ENCODE data around the gene DCPS.
"Not testable (repeated sequence)": the region's sequence is repeated elsewhere in the genome, so short reads cannot be mapped to it uniquely, and the experiment has no call there.

DCPS gene

DNA sequence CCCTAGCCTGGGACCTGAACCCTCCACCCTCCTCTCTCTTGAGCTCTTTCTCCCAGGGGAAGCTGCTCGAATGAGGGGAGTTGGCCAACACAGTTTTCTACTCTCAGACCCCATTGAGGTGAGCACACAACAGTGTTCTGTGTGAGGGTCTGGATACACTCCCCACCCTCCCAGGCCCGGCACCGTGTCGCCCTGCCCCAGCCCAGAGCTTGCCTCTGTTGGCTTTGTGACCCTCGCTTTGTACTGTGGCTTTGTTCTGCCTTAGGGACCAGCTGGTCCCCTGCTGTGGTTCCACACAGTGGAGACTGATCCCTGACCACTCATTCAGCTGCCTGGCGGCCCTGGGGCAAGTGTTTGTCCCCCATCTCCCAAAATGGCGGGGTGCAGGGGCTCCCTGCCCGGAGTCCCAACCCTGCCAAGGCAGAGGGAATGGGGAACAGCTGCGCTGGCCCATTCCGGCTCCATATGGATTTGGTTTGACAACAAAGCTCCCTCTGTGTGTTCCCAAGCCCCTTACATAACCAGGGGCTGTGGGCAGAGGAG, 59.9 kb downstream of the DCPS start:
- no peaks in the 10 kb centered on the region for H3K27me3 ChIP-seq (ENCODE audit: control insufficient read depth, insufficient read depth, low read length)
- no peaks in the 10 kb centered on the region for H3K9me3 ChIP-seq (ENCODE audit: control insufficient read depth, insufficient read depth, low read depth, low read length)
- no peaks in the 10 kb centered on the region for H3K36me3 ChIP-seq (ENCODE audit: control insufficient read depth, insufficient read depth, low read length)
- peaks cover 46% of the 10 kb centered on the region for H3K4me1 ChIP-seq (ENCODE audit: control insufficient read depth, insufficient read depth, low read length)
- H3K4me3 ChIP-seq (ENCODE audit: low read depth, low read length), result no peak overlapping the region
- H3K27ac ChIP-seq (ENCODE audit: low read depth, low read length), result no peak overlapping the region
- H3K9ac ChIP-seq (ENCODE audit: low read length), result no peak overlapping the region

DNA sequence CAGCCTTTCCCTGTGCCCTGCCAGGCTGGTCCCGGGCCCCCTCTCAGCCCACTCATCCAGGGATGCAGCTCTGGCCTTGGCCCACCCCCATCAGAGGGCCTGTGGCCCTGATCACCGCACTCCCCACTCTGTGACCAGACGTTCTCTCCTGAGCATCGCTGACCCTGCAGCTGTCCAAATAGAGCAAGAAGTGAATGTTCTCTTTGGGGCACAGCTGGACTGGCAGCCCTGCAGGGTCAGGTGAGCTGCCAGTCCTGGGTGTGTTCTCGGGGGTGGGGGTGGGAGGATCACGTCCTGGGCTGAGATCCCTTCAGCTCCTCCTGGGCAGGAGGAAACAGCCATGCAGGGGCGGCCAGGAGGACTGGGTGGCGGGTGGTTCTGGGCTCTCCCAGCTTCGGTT, 60.9 kb downstream of the DCPS start:
- not testable (repeated sequence) for H3K4me3 ChIP-seq (ENCODE audit: low read depth, low read length); H3K27ac ChIP-seq (ENCODE audit: low read depth, low read length); H3K9ac ChIP-seq (ENCODE audit: low read length); H3K27me3 ChIP-seq (ENCODE audit: control insufficient read depth, insufficient read depth, low read length); H3K9me3 ChIP-seq (ENCODE audit: control insufficient read depth, insufficient read depth, low read depth, low read length); H3K36me3 ChIP-seq (ENCODE audit: control insufficient read depth, insufficient read depth, low read length)
- peaks cover 42% of the 10 kb centered on the region for H3K4me1 ChIP-seq (ENCODE audit: control insufficient read depth, insufficient read depth, low read length)

DNA sequence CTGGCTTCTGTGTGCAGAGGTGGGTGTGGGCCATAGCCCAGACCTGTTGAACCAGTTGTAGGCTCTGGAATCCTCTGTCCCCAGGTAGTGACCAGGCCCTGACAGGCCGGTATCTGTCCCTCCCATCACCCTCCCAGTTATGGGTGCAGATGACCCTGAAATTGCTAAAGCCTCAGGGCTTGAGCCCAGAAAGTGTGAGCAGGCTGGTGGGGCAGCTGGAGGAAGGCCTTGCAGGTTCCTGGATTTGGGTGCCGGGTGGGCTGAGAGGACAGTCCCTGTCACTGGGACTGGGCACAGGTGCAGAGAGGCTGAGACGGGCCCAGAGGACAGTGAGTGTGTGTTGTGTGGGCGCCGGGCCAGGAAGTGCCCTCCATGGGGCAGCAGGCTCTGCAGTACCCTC, 61.6 kb downstream of the DCPS start:
- not testable (repeated sequence) for H3K27me3 ChIP-seq (ENCODE audit: control insufficient read depth, insufficient read depth, low read length); H3K9ac ChIP-seq (ENCODE audit: low read length); H3K4me3 ChIP-seq (ENCODE audit: low read depth, low read length); H3K27ac ChIP-seq (ENCODE audit: low read depth, low read length); H3K9me3 ChIP-seq (ENCODE audit: control insufficient read depth, insufficient read depth, low read depth, low read length); H3K36me3 ChIP-seq (ENCODE audit: control insufficient read depth, insufficient read depth, low read length)
- H3K4me1 ChIP-seq (ENCODE audit: control insufficient read depth, insufficient read depth, low read length), result peaks cover 40% of the 10 kb centered on the region

DNA sequence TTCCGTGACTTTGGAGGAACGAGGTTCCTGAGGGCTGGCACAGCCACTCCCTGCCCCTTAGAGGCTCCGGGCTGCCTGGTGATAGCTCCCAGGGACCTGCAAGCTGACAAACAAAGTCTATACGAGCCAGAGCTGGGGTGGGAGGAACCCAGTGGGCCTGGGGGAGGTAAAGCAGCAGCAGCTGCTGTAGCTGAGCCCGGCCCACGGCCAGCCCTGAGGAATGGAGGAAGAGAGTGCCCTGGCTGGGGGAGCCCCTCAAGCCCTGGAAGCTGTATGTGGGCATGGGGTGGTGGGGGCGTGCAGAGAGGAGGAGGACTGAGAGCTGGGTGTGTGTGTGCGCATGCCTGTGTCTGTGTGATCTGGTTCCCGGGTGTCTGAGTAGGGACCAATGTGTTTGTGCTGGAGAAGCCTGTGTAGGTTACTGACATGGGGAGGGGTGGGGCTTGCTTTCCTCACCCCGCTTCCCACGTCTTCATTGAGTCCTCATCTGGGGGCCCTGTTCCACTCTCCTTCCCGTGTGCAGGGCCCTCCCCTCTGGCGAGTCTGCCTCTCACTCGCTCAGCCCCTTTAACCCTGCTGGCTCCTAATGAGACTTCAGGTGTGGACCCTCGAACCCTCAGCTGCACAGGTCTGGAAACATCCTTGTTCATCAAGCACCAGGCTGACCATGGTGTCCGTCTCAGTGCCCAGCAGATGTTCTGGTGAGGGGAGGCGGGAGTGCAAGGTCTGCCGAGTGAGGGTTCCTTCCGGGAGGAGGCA, 62.4 kb downstream of the DCPS start:
- peaks cover 37% of the 10 kb centered on the region for H3K4me1 ChIP-seq (ENCODE audit: control insufficient read depth, insufficient read depth, low read length)
- no peak overlapping the region for H3K27ac ChIP-seq (ENCODE audit: low read depth, low read length)
- no peak overlapping the region for H3K9ac ChIP-seq (ENCODE audit: low read length)
- no peaks in the 10 kb centered on the region for H3K27me3 ChIP-seq (ENCODE audit: control insufficient read depth, insufficient read depth, low read length)
- no peaks in the 10 kb centered on the region for H3K36me3 ChIP-seq (ENCODE audit: control insufficient read depth, insufficient read depth, low read length)
- no peaks in the 10 kb centered on the region for H3K9me3 ChIP-seq (ENCODE audit: control insufficient read depth, insufficient read depth, low read depth, low read length)
- peak overlapping the region; percentile 43; the same call in 1 of the 2 replicates for H3K4me3 ChIP-seq (ENCODE audit: low read depth, low read length)

DNA sequence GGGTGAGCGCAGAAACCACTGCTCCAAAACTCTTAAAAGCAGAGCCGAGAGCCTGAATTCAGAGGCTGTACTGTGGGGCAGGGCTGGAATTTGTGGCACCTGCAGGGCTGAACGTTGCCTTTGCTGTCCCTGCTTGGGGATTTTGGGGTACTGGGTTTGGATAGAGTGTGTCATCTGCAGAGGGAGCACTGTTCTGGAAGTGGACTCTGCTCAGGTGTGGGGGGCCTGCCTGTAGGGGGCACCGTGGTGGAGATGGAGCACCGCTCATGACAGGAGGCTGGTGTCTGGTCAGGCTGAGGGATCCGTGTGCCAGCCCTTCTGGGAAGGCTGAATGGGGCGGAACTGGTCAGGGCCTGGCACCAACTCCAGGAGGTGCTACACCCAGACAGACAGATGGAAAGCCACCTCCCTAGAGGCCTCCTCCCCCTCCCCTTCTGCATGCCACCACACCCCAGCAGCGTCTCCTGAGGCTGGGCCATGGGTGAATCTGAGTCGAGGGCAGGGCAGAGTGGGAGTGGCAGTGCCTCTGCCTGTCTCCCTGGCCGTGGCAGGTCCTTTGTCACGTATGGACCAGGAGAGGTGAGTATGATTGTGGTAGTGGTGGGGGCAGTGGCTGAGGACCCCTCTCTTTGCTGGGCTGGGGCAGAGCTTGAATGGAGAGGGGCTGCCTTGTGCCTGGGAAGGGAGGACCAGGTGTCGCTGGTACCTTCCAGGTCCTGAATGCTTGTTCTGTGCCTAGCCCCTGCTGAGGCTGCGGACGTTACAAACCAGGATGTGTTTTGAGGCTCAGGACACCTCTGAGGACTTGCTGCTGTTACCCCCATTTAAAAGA, 63.2 kb downstream of the DCPS start:
- Histone ChIP-seq H3K4me3 (ENCODE audit: low read depth, low read length) (peak overlapping the region; percentile 43; the same call in 1 of the 2 replicates), H3K4me1 (ENCODE audit: control insufficient read depth, insufficient read depth, low read length) (peaks cover 37% of the 10 kb centered on the region)
- H3K9ac ChIP-seq (ENCODE audit: low read length); H3K27me3 ChIP-seq (ENCODE audit: control insufficient read depth, insufficient read depth, low read length); H3K27ac ChIP-seq (ENCODE audit: low read depth, low read length); H3K9me3 ChIP-seq (ENCODE audit: control insufficient read depth, insufficient read depth, low read depth, low read length); H3K36me3 ChIP-seq (ENCODE audit: control insufficient read depth, insufficient read depth, low read length): not testable (repeated sequence)

DNA sequence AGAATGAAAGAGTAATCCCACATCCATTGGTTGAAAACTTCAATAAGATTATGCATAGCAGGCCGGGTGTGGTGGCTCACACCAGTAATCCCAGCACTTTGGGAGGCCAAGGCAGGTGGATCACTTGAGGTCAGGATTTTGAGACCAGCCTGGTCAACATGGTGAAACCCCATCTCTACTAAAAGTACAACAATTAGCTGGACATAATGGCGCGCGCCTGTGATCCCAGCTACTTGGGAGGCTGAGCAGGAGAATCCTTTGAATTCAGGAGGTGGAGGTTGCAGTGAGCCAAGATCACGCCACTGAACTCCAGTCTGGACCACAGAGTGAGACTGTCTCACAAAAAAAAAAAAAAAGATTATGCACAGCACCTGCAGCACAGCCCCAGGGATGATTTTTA, 63.9 kb downstream of the DCPS start:
- not testable (repeated sequence) for H3K36me3 ChIP-seq (ENCODE audit: control insufficient read depth, insufficient read depth, low read length); H3K27ac ChIP-seq (ENCODE audit: low read depth, low read length); H3K9ac ChIP-seq (ENCODE audit: low read length); H3K27me3 ChIP-seq (ENCODE audit: control insufficient read depth, insufficient read depth, low read length); H3K4me3 ChIP-seq (ENCODE audit: low read depth, low read length); H3K9me3 ChIP-seq (ENCODE audit: control insufficient read depth, insufficient read depth, low read depth, low read length)
- H3K4me1 ChIP-seq (ENCODE audit: control insufficient read depth, insufficient read depth, low read length), result peaks cover 38% of the 10 kb centered on the region

DNA sequence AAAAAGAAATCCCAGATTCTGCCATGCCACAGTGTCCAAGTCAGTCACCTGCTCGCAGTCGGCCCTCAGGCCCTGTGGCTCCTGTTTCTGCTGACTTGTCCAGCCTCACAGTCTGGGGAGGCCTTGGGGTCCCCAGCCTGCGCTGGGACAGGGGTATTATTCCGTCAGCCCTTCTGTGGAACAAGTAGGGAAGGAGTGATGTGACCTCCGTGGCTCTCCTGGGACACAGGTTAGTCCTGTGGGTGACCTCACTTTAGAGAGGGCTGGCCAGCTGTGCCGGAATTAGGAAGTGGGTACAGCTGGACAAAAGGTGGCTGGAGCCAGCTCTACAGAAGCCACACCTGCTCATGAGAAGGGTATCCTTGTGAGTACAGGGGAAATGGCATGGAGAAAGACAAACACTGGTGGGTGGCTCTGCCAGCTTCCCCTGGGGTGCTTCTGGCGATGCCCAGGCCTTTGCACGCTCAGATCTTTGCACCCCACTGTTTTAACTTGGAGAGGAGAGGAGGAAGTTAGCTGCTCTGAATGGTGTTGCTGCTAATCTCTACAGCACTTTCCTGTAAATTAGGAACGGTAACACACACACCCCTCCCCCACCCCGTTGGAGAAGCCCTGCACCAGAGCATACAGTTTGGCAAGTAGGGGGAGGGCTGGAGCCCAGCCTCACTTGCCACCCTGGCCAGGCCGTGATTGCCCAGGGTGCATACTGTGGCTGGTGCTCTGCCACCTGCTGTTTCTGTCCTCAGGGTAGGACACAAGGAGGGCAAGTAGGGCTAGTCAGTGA, 64.7 kb downstream of the DCPS start:
- H3K27ac ChIP-seq (ENCODE audit: low read depth, low read length); H3K36me3 ChIP-seq (ENCODE audit: control insufficient read depth, insufficient read depth, low read length); H3K27me3 ChIP-seq (ENCODE audit: control insufficient read depth, insufficient read depth, low read length); H3K9ac ChIP-seq (ENCODE audit: low read length); H3K9me3 ChIP-seq (ENCODE audit: control insufficient read depth, insufficient read depth, low read depth, low read length); H3K4me3 ChIP-seq (ENCODE audit: low read depth, low read length): not testable (repeated sequence)
- peaks cover 35% of the 10 kb centered on the region for H3K4me1 ChIP-seq (ENCODE audit: control insufficient read depth, insufficient read depth, low read length)

DNA sequence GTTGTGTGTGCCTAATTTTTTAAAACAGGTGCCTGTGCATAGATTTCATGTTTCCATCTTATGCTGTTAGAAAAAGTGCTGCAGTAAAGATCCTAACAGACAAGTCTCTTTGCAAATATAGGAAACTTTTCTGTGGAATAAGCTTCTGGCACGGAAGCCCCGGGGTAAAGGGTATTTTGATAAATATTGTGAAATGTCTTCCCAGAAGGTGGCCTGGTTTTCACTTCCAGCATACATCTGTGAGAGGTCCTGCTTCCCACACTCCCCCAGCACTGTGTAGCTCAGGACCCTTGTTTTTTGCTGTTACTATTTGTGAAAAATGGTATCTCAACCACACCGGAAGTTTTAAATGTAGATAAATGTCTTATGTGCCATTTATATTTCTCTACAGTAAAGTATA, 66.2 kb downstream of the DCPS start:
- H3K9me3 ChIP-seq (ENCODE audit: control insufficient read depth, insufficient read depth, low read depth, low read length), result no peaks in the 10 kb centered on the region
- H3K27ac ChIP-seq (ENCODE audit: low read depth, low read length), result no peak overlapping the region

DNA sequence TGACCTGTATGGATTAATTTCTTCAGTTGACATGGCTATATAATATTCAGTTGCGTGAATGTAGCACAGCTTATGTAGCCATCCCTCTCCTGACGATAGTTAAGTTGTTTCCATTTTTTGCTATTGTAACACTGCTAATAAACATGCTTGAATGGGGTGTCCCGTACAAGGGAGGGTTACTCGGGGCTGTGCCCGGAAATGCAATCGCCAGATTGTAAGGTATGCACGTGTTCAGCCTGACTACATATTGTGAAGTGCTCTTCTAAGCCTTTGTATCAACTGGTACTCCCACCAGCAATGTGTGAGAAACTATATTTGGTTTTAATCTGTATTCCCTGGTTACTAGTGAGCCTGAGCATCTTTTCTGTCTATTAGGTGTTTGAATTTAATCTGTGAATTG, 67.7 kb downstream of the DCPS start:
- H3K9ac ChIP-seq (ENCODE audit: low read length), result no peak overlapping the region
- no peak overlapping the region for H3K4me3 ChIP-seq (ENCODE audit: low read depth, low read length)
- H3K9me3 ChIP-seq (ENCODE audit: control insufficient read depth, insufficient read depth, low read depth, low read length), result no peaks in the 10 kb centered on the region
- H3K4me1 ChIP-seq (ENCODE audit: control insufficient read depth, insufficient read depth, low read length), result peaks cover 23% of the 10 kb centered on the region
- H3K27me3 ChIP-seq (ENCODE audit: control insufficient read depth, insufficient read depth, low read length), result no peaks in the 10 kb centered on the region
- H3K36me3 ChIP-seq (ENCODE audit: control insufficient read depth, insufficient read depth, low read length), result no peaks in the 10 kb centered on the region
- no peak overlapping the region for H3K27ac ChIP-seq (ENCODE audit: low read depth, low read length)

More for the DNA sequence above, 66.2 kb downstream of the DCPS start:
- H3K9ac ChIP-seq (ENCODE audit: low read length), result no peak overlapping the region
- H3K4me1 ChIP-seq (ENCODE audit: control insufficient read depth, insufficient read depth, low read length), result peaks cover 30% of the 10 kb centered on the region
- no peaks in the 10 kb centered on the region for H3K27me3 ChIP-seq (ENCODE audit: control insufficient read depth, insufficient read depth, low read length)
- no peak overlapping the region for H3K4me3 ChIP-seq (ENCODE audit: low read depth, low read length)
- no peaks in the 10 kb centered on the region for H3K36me3 ChIP-seq (ENCODE audit: control insufficient read depth, insufficient read depth, low read length)

DNA sequence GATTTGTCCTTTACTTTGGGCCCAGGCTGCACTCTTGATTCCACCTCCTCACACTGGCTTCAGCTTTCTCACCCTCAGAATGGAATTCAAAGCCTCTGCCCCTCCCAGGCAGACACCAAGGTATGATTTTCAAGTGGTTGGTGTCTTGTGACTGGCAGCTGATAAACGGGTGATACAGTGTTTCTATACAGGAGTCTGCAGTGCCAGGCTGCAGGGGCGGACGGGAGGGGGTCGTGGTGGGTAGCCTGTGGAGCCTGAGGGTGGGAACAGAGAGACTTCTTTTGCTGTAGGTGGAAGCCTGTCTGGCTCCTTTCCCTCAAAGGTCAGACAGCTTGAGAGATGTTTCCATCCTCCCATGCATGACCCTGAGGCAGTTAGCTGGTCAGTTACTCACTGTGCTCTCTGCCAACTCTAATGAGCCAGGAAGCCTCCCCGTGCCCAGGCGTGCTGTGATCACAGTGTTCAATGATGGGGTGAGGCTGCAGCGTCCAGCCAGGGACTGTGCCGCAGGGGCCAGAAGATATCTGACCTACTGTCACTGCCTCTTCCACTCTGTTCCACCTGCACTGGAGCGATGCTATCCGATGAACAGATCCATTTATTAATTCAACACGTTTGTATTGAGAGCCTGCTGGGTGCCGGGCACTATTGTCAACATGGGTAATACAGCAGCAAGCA, 69.7 kb downstream of the DCPS start:
- H3K27ac ChIP-seq (ENCODE audit: low read depth, low read length), result not testable (repeated sequence)

More for the DNA sequence above, 69.7 kb downstream of the DCPS start:
- H3K27me3 ChIP-seq (ENCODE audit: control insufficient read depth, insufficient read depth, low read length); H3K36me3 ChIP-seq (ENCODE audit: control insufficient read depth, insufficient read depth, low read length); H3K9ac ChIP-seq (ENCODE audit: low read length); H3K4me3 ChIP-seq (ENCODE audit: low read depth, low read length); H3K9me3 ChIP-seq (ENCODE audit: control insufficient read depth, insufficient read depth, low read depth, low read length): not testable (repeated sequence)
- peaks cover 11% of the 10 kb centered on the region for H3K4me1 ChIP-seq (ENCODE audit: control insufficient read depth, insufficient read depth, low read length)
